BJ (cell line): ENCODE results near the gene GLG1. TPM values are rescaled to one million over a fixed set of nuclear protein-coding genes. Genes with fewer than 3 reads are reported as not detected.

Experiments used
- CTCF ChIA-PET: fragments of 350-600 bp; formaldehyde crosslinking; extraction: SDS; loops from one replicate; lab custom pipeline; 2021; ENCODE audit warnings: antibody characterized with exemption, inconsistent platforms; lab: Yijun Ruan, JAX
- POLR2A ChIA-PET: fragments of 300-600 bp; sonication (Branson Sonifier 250); formaldehyde crosslinking; extraction: SDS; loops from one replicate; lab custom pipeline; 2021; ENCODE audit warnings: antibody characterized with exemption; lab: Charles Lee
- DNase-seq: peaks from one replicate; pipeline ENCODE4 v3.0.0-alpha.2; 2011; ENCODE audit warnings: low read depth
- H3K27me3 ChIP-seq: 2 replicates; pipeline ENCODE4 v1.6.0; 2011; ENCODE audit warnings: low read length; ENCODE audit not compliant: control insufficient read depth, insufficient read depth
- H3K36me3 ChIP-seq: 2 replicates; pipeline ENCODE4 v1.5.1; 2011; ENCODE audit warnings: low read length; ENCODE audit not compliant: control insufficient read depth, insufficient read depth
- H3K4me3 ChIP-seq: 2 replicates; pipeline ENCODE4 v1.5.1; 2011; ENCODE audit warnings: low read depth, mild to moderate bottlenecking, control low read depth, low read length
- polyA plus RNA-seq: library from polyadenylated mRNA; depleted of rRNA; stranded (reverse); fragments of >200 nt; gene quantifications from 2 replicates; pipeline ENCODE4 v1.2.3, GENCODE V29; 2011
- TF ChIP-seq, protein P1 (sequence below): IDR thresholded peaks from 2 replicates; pipeline ENCODE4 v1.5.1; 2011; ENCODE audit warnings: low read depth, mild to moderate bottlenecking, control low read depth, inconsistent platforms, low read length, moderate library complexity; ENCODE audit not compliant: insufficient read depth

The GLG1 gene
- polyA plus RNA-seq, 1 experiment: 88.6 TPM

DNA sequence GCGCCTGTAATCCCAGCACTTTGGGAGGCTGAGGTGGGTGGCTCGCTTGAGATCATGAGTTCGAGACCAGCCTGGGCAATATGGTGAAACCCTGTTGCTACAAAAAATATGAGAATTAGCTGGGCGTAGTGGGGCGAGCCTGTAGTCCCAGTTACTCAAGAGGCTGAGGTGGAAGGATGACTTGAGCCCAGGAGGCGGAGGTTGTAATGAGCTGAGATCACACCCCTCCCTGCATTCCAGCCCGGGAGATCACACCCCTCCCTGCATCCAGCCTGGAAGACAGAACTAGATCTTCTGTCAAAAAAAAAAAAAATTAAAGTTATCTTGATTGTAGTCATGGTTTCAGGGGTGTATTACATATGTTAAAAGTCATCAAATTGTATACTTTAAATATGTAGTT, 26.8 kb upstream of the GLG1 start:
- TF ChIP-seq, protein P1, sequence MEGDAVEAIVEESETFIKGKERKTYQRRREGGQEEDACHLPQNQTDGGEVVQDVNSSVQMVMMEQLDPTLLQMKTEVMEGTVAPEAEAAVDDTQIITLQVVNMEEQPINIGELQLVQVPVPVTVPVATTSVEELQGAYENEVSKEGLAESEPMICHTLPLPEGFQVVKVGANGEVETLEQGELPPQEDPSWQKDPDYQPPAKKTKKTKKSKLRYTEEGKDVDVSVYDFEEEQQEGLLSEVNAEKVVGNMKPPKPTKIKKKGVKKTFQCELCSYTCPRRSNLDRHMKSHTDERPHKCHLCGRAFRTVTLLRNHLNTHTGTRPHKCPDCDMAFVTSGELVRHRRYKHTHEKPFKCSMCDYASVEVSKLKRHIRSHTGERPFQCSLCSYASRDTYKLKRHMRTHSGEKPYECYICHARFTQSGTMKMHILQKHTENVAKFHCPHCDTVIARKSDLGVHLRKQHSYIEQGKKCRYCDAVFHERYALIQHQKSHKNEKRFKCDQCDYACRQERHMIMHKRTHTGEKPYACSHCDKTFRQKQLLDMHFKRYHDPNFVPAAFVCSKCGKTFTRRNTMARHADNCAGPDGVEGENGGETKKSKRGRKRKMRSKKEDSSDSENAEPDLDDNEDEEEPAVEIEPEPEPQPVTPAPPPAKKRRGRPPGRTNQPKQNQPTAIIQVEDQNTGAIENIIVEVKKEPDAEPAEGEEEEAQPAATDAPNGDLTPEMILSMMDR: no peak
- H3K27me3 ChIP-seq: no peaks in the 10 kb centered on the region
- no peak for DNase-seq
- H3K4me3 ChIP-seq: no peak overlapping the region
- peaks cover 14% of the 10 kb centered on the region for H3K36me3 ChIP-seq
- ChIA-PET CTCF (no interaction called here), POLR2A (no interaction called here)

DNA sequence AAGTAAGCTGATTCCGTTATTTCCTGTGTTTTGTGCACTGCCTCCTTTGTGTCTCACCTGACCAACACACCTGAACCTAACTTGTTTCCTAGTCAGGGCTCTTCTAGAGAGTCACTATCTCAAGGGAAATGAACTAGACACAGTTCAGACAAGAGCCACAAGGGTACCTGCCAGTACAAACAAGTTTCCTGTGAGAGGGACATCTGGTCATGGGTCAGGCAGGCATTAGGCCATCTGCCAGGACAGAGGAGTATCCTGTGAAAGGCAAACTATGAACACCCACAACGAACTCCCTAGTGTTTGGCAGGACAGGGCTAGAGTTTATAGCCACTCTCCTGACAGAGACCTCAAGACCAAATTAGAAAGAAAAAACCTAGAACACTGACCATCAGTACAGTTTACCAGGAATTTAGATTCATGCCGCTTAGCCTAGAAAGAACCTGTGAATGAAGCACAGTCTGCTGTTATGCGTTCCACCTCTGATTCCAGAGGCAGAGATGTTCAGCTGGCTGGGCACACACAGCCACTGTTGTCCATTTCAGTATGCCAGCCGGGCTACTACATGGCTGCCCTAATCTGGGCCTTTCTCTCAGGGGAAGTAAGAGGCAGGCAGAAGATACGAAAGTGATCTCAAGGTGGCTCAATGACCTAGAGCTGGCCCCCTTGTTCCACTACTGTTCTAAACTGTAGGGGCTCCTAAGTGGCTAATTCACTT, 20.7 kb upstream of the GLG1 start:
- POLR2A ChIA-PET: no interaction called here

DNA sequence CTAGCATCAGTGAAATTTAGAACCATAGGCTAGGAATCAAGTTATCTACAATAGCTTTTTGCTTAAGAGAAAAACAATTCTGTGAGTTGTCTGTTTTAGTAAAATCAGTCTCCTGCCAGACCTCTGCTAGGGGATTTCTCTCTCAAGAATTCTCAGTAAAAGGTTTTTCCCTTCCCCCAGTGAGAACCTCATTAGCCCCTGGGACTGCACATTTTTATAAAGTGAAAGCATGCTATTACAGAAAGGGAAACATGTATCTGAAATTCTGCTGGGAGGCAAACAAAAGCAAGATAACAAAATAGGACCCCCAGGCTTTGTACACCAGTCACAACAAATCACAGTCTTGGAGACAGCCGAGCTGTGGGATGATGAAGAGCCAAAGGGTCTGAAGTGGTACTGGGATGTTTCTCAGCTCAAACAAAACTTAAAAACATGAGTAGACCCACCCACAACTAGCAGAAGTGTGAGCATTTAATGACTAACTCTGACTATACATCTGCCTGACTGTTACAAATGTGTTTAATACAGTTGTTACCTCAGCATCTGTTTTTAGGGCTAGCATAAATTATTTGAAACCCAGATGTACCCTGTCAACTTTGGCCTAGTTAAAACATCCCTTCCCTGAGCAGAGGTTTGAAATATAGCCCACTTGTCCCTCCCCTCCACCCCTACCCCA, 20.0 kb upstream of the GLG1 start:
- Histone ChIP-seq H3K4me3 (no peak overlapping the region), H3K36me3 (peaks cover 23% of the 10 kb centered on the region), H3K27me3 (no peaks in the 10 kb centered on the region)
- ChIA-PET CTCF (interaction anchor here (0.6 to 1.4 kb wide), 2 partner anchors 24 to 272 kb away, joined by 3 to 4 read pairs; no protein-coding TSS in a partner anchor), POLR2A (no interaction called here)
- TF ChIP-seq, protein P1: no peak
- no peak for DNase-seq

More for the DNA sequence above, 20.7 kb upstream of the GLG1 start:
- TF ChIP-seq, protein P1: no peak
- H3K4me3 ChIP-seq: no peak overlapping the region
- CTCF ChIA-PET: interaction anchor here (1.4 kb wide), 1 partner anchor 24 kb away, joined by 4 read pairs; no protein-coding TSS in a partner anchor
- DNase-seq: no peak
- H3K36me3 ChIP-seq: peaks cover 24% of the 10 kb centered on the region
- H3K27me3 ChIP-seq: no peaks in the 10 kb centered on the region

DNA sequence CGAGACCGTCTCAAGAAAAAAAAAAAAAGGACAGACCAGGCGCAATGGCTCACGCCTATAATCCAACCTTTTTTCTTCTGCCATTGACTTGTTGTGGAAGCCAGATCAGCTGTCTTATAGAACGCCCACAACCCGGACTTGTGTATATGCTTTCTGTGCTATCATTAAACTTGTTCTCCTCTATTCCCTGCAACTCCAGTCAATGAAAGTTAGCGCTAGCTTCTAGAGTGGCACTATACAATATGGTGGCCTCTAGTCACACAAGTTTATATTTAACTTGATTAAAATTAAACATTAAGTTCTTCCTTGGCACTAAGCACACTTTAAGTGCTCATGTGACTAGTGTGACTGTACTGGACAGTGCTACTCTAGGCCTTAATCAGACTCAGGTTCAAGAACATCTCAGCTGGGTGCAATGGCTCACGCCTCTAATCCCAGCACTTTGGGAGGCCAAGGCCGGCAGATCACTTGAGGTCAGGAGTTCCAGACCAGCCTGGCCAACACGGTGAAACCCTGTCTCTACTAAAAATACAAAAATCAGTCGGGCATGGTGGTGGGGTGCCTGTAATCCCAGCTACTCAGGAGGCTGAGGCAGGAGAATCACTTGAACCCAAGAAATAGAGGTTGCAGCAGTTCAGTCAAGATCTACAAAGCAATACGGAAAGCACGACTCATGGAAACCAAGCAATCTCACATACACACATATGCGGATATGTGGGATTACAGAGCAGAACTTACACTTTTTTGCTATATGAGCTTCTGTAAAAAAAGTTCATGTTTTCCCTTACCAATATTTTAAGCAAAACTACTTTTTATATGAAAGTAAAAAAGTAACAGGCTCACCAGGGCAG, 18.8 kb upstream of the GLG1 start:
- POLR2A ChIA-PET: no interaction called here
- Histone ChIP-seq H3K4me3 (no peak overlapping the region), H3K36me3 (peaks cover 23% of the 10 kb centered on the region), H3K27me3 (no peaks in the 10 kb centered on the region)
- CTCF ChIA-PET: interaction anchor here (0.6 to 2.0 kb wide), 3 partner anchors 9 to 271 kb away, joined by 3 to 6 read pairs (median 3); no protein-coding TSS in a partner anchor
- no peak for DNase-seq
- TF ChIP-seq, protein P1: no peak
